GM19468 (cell line): ENCODE results near the gene SNTG2.
"Not testable (repeated sequence)": the region's sequence is repeated elsewhere in the genome, so short reads cannot be mapped to it uniquely, and the experiment has no call there.

Experiments
- ATAC-seq: cut with Tn5 transposase; IDR thresholded peaks from one replicate; pipeline ENCODE4 v1.9.1; 2021; ENCODE audit warnings: mild to moderate bottlenecking, moderate library complexity, moderate number of reproducible peaks; ENCODE audit not compliant: unreplicated experiment; ENCODE audit errors: extremely low read depth

SNTG2 gene

DNA sequence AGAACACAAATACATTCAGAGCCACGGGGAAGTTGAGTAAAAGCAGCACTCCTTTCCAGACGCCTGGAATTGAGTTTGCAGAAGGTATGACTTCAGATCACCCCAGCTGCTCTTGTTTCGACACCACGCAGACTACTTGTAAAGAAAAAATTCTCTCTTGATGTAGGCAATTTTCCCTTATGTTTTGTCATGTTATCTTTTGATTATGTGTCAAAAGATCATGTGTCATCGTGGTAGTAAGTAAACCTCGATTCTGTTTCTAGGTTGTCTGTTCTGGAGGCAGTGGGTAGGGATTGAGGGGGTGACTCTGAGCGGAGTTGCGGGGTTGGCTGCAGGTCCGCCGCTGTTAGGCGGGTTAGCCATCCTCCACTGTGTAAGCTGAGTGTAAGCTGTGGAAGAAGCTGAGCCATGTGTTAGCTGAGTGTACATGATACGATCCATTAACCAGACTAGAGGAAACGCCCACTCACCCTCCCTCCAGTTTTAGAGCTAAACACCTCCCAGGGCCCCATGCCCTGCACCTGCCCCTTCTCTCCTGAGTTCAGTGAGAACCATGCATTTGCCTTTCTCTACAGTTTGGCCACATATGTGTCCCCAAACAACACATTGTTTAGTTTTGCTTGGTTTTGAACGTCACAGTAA, 181.8 kb downstream of the SNTG2 start:
- no peak for ATAC-seq

DNA sequence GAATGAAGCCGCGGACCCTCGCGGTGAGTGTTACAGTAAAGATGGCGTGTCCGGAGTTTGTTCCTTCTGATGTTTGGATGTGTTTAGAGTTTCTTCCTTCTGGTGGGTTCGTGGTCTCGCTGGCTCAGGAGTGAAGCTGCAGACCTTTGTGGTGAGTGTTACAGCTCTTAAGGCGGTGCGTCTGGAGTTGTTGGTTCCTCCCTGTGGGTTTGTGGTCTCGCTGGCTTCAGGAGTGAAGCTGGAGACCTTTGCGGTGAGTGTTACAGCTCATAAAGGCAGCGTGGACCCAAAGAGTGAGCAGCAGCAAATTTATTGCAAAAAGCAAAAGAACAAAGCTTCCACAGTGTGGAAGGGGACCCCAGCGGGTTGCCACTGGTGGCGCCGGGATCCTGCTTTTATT, 183.2 kb downstream of the SNTG2 start:
- not testable (repeated sequence) for ATAC-seq

DNA sequence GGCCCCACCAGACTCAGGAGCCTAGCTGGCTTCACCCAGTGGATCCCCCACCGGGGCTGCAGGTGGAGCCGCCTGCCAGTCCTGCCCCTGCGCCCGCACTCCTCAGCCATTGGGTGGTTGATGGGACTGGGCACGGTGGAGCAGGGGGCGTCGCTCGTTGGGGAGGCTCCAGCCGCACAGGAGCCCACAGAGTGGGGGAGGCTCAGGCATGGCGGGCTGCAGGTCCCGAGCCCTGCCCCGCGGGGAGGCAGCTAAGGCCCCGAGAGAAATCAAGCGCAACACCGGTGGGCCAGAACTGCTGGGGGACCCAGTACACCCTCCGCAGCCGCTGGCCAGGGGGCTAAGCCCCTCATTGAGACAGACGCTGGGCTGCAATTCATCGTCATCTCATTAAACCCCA, 184.0 kb downstream of the SNTG2 start:
- ATAC-seq: no peak

DNA sequence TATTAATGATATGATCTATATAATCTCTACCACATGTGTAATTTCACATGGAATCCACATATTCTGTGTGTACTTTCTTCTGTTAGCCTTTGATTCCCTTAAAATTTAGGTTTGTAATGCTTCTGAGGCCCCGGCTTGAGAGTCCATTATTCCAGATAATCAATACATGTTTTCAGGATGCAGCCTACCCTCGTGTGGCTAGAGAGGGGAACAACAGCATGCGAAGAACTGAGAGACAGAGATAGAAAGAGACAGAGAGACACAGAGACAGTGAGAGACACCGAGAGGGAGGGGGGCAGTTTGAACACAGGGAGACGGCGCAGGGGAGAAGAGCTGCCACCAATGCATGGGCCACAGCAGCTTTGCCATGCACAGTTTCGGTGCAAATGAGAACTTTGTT, 185.4 kb downstream of the SNTG2 start:
- no peak for ATAC-seq

DNA sequence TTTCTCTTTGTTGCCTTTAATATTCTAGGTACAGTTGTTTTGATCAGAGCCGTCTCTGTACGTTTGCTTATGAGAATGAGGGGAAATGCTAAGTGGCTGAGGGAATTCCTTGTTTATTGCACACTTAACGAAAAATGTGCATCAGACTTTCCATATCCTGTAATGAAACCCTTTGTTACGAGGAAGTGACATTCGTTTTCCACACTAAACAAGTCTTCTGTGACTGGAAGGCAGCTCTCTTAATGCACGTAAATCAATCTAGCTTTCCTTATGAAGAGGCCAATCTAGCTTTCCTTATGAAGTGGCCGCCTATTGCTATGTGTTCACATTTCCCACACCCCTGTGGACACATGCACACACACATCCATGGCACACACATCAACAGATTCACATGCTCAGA, 186.2 kb downstream of the SNTG2 start:
- ATAC-seq: no peak

DNA sequence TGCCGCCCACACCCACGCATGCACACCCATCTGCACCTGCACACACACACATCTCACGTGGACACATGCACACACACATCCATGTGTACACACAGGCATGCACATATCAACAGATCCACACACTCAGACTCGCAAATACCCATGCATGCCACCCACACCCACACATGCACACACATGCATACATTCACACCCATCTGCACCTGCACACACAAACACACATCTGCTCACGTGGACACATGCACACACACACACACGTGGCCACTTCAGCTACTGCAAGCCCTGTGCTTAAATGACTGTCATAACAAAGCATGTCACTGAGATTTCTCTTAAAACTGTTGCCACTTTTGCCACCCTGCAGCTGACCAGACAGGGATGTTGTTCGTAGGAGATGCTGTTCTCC, 186.6 kb downstream of the SNTG2 start:
- ATAC-seq: no peak

DNA sequence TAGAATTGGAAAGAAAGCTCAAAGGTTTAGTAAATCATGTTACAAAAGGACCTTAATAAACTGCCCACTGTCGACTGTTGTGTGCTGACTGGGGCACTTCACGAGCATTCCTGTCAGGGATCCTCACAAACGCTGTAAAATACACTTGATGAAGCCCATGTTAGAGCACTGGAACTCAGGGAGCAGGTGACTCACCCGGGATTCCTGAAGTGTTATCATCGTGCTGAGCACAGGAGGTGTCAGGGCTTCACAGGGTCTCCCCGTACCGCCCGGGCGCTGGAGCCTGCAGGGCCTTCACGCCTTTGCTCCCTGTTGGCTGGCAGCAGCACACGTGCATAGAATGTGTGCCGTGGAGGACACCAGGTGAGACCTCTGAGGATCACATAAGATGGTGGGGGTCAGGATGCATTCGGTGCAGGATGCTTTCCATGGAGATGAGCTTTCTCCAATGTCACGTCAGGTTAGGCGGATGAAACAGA, 187.3 kb downstream of the SNTG2 start:
- ATAC-seq: no peak

DNA sequence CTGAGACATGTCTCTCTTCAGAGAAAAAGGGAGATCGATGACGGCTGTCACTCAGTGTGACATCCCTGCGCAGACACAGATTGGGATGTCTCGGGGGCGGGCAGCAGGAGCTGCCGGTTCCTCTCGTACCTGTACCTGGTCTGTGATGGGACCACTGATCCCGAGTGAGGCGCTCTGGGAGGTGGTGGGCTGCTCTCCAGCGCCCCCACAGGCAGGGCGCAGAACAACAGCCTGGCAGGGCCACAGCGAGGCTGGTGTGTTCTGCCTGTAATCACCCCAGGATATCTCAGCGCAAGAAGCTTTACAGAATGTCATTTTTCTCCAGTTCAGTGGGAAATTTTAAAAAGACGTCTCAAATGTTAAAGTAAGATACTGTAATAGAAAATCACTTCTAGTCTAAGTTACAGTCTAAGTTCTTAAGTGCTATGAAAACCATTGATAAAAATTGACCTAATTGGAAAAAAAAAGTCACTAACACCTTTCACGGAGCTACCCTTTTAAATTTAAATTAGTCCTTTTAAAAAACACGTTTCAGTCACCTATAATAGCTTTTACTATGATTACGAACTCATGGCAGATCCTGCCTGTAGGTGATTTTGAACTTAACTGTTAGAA, 189.8 kb downstream of the SNTG2 start:
- no peak for ATAC-seq

DNA sequence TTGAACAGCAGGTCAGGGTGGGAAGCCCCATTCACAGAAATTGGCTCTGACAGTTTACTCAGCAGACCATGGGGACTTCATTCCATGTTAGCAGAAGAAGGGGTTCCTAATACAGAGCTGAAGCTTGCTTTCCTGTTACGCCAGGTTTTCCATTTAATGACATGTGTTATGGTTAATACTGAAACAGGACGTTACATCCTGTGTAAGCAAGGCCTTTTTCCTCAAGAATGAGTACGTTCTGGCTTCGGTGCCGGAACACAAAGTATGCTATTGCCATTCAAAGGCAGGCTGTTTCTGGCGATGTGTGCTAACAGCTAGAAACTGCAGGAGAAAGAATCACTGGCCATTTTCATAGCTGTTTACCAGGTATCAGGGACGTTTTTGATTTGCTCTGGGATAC, 190.4 kb downstream of the SNTG2 start:
- ATAC-seq: no peak

DNA sequence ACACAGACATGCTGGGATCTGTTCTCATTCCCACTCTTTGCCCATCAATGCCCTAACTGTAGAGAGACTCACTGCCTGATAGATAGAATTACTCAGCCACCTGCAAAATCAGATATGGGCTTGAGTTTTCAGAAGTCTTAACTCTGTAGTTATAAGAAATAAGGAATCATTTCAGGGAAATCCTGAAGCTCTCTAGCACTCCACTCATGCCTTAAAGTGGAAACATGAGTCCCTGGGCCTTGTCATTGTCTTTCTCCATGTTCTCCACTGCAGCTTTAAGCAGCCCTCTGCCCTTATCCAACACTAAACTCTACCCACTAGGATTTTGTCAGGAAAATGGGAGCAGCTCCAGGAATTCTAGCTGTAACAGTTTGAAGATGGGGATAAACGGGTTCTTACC, 192.5 kb downstream of the SNTG2 start:
- ATAC-seq: no peak

DNA sequence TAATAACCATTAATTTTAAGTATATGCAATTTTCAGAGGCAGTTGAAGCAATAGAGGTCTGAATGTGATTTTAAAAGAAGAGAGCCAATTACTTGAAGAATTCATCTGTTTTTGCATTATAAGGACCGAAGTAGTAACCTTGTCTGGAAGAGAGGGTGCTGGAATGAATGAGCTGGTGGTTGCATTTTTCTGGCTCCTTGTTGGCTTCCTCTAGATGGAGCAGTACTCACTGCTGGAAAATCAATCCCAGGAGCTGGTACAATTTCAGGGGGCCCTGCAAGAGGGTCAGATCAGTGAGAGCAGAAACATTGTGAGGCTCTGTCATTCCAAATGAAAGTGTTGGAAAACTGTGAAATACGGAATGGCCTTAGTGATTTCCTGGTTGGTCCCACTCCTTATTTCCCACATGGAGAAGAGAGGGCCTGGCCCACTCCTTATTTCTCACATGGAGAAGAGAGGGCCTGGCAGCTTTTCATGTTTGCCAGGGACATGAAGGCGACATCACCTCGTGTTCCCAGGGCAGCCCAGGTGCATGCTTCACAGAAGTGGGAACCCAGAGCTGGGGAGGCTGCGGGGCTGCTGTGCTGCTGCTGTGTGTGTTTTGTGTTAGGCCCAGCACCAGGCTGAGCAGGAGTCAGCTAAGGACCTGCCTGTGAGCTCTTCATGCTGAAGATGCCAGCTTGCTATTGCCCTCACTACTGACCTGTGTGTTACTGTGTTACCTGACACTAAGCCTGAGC, 197.4 kb downstream of the SNTG2 start:
- no peak for ATAC-seq

DNA sequence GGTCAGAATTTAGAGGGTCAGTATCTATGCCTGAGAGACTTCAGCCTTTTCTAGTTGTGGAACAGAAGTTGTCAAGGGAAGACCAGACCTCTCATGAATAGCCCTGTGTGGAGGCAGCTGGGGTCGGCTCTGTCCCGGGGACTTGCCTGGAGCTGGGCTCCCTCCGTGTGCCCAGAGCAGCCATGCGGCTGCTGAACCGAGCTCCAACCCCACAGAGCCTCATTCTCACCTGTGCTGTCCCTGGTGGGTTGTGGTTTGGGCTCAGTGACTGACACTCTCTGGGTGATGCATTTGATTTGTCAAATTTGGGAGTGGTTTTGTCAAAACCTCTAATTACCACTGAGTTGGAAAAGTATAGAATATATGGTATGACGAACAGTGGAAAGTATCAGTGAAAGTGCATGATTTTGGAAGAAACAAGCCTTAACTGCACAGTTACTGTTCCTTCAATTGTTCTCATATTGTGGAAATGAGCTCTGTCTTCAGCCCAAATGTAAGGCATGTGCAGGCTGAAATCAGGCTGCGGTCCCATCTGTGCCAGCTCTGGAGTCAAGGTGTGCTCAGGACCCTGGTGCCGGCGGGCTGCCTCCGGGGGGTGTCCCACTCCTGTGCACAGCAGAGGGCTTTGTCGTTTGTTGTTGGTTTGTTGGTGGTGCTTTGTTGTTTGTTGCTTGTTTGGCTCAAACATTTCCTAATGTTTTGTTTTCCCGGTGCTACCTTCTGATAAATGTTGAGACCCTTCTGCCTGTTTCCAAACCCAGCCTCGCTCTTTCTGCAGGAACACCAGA, 200.3 kb downstream of the SNTG2 start:
- ATAC-seq: no peak

DNA sequence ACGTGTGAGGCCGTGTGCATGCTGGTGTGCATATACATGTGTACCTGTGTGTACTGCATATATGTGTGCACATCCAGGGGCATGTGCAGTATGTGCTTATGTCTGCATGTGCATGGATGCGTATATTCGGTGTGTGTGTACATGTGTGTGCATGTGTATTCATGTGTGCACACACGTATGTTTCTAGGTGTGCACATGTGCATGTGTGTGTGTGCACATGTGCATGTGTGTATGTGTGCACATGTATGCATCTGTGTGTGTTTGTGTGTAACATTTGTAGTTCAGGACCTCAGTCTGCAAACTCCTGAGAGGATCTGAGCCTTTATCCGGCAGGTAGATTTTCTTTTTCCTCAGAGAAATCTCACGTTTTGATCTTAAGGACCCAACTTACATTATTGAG, 201.7 kb downstream of the SNTG2 start:
- no peak for ATAC-seq

DNA sequence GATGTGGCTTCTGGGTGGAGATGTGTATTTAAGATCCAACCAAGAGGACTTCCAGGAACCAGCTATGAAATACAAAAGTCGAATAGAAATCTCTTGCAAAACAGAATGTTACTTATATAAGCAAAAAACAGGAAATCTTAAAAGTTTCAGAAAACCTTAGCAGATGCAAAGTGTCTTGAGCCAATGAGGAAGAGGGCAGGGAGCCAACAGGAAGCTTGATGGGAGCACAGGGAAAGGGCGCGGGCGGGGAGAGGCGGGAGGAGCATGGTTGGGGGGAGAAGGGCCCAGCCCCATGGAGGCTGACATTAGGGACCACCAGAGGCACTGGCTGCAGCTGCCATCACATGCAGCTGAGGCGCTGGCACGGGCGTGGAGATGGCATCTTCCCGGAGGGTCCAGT, 203.3 kb downstream of the SNTG2 start:
- ATAC-seq: no peak

DNA sequence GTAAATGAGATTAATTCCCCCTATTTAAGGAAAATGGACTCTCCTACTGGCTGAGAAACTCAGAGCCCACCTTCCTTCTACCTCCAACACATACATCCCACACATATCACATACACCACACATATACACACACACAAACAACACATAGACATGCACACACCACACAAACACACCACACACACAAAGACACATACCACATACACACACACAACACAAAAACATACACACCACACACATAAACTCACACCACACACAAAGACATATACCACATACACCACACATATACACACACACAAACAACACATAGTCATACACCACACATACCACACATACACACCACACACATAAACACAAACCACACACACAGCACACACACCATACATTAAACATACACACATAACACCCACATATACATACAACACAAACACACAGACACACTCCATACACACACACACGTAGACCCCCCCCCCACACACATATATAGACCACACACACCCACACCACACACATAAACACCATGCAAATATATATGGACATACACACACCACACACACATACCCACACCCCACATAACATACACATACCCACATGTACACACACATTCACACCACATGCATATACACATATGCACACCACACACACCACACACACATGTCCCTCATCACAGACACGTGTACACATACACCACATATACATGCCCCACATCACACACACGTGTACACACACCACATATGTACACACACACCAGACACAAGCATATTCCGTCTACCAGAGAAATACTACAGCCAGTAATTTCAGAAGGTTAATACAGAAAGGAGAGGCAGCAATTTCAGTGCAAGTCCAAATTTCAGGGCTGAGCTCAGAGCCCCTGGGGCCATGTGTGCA, 204.3 kb downstream of the SNTG2 start:
- ATAC-seq: no peak

DNA sequence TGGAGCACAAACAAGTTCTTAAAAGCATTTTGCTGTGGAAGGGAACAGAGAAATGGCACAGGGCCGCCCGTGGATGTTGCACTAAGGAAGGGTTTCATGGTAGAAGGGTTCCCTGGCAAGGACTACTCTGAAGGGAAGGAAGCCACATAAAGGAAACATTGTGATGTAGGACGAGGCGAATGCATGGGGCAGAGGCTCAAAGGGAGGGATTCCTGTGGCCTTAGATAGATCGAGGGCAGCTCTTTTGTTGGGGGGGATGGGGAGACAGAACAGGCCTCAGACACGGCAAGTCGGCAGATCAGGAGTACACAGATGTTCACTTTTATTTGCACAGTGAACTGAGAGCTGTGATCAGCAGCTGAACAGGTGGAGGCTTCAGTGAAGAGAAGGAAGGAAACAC, 205.4 kb downstream of the SNTG2 start:
- ATAC-seq: no peak

DNA sequence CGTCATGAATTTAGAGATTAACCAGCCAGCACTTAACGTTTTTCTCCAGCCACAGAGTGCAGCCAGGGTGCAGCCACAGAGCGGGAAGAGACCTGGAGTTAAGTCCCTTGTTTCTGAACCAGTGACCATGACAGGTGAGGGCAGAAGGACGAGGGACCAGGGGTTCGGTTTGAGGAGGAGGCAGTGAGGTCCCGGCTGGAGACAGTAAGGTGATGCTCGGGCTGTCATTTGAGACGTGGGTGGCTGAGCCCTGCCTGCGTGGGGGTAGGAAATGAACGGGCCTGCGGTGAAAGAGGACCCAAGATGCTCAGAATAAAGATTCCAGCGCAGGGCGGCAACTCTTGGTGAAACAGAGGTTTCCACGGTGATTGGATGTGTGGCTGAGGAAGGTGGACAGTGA, 205.9 kb downstream of the SNTG2 start:
- no peak for ATAC-seq

DNA sequence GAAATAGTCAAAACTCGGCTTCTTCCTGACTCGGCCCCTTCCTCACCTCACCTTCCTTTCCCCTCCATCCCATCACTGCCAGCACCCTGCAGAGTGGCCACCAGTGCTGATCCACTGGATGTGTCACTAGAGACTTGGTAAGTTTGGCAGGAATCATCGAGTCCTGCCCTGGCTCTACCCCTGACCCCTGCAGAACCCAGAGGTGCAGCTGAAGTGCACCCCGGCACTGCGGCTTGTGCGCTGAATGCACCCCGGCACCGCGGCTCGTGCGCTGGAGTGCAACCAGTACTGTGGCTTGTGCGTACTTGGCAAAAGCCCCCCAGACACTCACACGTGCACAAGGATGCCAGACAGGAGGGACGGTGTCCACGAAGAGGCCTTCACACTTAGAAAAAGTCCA, 206.5 kb downstream of the SNTG2 start:
- no peak for ATAC-seq

DNA sequence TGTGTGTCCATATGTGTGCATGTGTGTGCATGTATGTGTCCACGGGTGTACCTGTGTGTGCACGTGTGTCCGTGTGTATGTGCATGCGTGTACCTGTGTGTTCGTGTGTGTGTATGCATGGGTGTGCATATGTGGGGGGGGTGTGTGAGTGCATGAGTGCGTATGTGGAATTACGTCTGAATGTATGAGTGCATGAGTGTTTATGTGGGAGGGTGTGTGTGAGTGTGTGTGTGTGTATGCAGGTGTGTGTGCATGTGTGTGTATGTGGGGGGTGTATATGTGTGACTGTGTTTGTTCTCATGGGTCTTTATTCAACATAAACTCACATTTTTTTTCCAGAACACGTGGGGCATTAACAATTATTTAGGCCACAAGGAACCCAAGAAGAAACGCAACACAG, 208.4 kb downstream of the SNTG2 start:
- ATAC-seq: no peak

DNA sequence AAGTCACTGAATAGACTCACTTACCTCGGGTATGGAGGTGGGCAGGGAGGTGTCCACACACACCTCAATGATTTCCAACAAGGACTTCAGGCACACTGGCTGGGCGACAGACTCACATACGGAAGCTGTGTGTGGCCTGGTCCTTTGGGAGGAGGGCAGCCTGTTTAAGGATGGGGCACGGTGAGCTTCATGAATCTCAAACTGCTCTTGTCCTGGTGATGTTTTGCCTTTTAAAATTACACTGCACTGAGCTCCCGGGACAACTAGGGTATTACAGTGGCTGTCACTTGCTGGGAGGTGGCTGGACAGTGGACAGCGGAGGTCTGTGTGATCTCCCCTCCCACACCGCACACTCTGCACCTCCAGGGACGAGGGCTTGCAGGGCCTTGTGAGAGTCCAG, 211.6 kb downstream of the SNTG2 start:
- no peak for ATAC-seq
